HG02981 (cell line): Measurements from ENCODE around the gene DKKL1.

Experiments
- ATAC-seq: cut with Tn5 transposase; IDR thresholded peaks from one replicate; pipeline ENCODE4 v1.9.1; 2021; ENCODE audit warnings: mild to moderate bottlenecking, moderate library complexity; ENCODE audit not compliant: unreplicated experiment

The DKKL1 gene

DNA sequence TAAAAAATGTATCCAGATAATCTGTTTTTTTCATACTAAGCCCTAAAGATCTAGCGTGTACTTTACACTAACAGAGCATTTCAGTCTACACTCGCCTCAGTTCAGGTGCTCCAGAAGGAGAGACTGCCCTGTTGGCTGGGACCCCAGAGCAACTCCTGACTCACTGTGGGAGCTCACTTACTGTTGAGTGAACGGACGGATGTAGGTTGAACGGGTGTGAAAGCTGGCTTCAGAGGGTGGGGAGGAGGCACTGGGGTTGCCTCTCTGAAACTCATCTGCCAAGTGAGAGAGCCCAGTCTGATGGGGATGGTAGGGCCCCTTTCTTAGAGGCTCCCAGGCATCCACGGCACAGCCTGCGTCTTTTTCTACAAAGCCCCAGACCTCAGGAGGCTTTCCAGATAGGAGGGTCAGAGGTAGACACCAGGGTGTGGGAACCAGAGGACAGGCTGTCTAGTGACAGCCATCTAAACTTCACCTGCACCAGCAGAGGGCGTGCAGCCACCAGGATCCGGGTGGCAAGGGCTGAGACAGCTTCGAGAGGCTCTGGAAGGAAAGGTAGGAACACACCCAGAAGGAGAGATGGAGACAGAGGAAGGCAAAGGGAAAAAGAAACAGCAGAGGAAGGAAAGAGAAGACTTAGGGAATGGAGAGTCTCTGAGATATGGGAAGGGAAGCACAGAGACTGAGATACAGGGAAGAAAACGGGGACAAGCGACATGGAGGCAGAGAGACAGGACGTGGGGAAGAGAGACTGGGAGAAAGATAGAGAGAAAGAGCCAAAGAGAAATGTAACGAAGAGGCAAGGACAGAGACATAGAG is 28.1 kb downstream of the DKKL1 start:
- no peak for ATAC-seq

DNA sequence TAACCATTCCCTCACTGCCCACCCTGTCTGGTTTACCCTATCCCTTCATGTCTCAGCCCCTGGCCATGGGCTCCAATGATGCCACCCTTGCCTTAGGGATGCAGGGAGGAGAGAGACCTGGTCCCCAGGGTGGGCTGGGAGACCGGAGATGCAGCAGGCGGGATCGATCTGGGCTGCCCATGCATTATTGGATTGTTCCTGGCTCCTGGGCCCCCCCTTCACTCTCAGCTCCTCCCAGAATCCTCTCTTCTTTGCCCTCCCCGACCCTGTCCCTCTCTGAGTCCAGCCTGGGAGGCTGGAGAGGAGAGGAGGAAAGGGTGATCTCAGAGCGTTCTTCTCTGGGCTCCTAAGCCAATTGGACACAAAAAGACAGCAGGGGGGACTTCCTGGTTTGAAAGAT is 30.2 kb downstream of the DKKL1 start:
- ATAC-seq: no peak

DNA sequence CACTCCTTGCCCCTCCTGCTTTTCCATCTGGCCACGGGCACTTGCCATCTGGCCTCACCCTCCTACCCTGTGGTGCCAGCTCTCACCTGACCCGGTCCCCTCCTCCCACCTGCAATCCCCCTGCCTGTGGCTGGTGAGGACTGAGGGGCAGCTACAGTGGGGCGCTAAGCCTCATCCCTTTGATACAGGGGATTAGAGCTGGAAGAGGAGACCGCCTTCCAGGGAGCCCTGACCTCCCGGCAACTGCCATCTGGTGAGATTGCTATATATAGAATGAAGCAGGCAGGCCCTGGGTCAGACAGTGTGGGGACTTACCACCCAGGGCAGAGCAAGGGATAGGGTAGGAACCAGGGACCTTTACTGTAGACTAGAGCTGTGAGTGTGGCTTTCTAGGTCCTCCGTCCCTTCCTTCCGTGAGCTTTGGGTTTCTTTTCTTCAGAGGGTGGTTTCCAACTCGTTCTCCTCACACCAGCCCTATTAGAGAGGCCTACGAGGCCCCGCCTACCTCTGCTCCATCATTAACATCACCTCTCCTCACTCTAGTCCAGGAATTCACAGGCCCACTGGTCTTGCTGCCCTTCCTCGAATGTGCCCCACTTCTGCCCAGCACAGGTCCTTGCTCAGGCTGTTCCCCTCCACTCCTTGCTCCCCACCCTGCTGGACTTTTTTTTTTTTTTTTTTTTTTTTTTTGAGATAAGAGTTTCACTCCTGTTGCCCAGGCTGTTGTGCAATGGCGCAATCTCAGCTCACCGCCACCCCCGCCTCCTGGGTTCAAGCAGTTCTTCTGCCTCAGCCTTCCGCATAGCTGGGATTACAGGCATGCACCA is 32.1 kb downstream of the DKKL1 start:
- ATAC-seq: no peak

DNA sequence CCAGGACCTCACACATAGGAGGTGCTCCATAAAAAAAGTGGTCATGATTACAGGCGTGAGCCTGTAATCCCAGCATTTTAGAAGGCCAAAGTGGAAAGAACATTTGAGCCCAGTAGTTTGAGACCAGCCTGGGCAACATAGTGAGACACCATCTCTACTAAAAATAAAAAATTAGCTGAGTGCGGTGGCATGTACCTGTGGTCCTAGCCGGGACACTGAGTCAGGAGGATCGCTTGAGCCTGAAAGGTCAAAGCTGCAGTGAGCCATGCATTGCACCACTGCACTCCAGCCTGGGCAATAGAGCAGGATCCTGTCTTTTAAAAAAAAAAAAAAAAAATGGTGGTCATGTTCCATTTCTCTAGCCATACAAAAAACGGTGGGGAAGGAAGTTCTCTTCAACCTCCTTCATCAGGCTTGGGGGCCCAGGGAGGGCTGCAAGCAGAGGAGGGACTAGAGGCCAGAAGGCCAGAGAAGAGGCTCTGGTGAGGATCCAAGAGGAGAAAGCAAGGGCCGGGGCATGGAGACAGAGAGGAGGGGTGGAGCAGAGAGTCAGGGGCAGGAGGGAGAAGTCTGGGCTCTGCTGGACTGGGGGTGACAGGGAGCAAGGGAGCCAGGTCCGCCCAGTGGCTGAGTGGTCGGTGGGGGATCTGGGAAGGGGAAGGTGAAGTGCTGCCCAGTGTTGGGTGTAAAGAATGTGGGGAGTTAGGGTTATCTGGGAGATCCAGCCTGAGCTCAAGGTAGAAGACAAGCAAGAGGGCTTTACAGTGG is 33.2 kb downstream of the DKKL1 start:
- ATAC-seq: no peak

DNA sequence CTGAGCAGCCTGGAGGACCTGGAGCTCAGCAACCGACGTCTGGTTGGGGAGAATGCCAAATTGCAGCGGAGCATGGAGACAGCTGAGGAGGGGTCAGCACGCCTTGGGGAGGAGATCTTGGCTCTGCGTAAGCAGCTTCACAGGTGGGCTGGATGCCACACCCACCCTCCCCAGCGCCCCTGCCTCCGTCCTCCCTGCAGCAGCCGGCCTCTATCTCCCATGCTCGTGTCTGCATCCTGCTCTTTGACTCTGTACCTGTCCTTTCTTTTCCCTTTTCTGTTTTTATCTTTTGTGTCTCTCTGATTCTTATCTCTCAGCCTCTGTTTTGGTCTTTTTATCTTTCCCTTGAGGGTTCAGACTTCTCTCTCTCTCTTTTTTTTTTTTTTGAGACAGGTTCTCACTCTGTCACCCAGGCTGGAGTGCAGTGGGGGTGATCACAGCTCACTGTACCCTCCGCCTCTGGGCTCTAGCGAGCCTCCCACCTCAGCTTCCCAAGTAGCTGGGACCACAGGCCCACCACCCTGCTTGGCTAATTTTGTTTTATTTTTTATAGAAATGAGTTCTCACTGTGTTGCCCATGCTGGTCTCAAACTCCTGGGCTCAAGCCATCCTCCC is 34.4 kb downstream of the DKKL1 start:
- ATAC-seq: no peak

DNA sequence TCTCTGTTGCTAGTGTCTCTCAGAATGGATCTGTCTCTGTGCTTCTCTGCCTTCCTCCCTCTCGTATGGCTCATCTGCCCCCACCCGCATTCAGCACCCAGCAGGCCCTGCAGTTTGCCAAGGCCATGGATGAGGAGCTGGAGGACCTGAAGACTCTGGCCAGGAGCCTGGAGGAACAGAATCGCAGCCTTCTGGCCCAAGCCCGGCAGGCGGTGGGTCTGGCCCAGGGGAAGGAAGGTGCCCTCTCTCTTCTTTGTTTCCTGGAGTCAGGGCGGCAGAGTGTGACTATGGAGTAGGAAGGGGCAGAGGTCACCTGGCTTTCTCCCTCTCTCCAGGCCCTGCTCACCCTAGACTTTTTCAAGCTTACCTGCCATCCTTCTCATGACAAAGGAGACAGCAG is 35.3 kb downstream of the DKKL1 start:
- ATAC-seq: no peak

DNA sequence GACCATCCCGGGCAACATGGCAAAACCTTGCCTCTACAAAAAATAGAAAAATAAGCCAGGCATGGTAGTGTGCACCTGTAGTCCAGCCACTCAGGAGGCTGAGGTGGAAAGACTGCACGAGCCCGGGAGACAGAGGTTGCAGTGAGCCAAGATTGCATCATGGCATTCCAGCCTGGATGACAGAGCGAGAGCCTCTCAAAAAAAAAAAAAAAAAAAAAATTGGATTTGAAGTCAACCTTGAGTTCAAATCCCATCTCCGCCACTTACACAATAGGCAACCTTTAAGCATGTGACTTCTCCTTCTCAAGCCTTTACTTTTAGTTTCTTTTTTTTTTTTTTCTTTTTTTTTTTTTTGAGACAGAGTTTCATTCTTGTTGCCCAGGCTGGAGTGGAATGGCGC is 36.4 kb downstream of the DKKL1 start:
- ATAC-seq: no peak

DNA sequence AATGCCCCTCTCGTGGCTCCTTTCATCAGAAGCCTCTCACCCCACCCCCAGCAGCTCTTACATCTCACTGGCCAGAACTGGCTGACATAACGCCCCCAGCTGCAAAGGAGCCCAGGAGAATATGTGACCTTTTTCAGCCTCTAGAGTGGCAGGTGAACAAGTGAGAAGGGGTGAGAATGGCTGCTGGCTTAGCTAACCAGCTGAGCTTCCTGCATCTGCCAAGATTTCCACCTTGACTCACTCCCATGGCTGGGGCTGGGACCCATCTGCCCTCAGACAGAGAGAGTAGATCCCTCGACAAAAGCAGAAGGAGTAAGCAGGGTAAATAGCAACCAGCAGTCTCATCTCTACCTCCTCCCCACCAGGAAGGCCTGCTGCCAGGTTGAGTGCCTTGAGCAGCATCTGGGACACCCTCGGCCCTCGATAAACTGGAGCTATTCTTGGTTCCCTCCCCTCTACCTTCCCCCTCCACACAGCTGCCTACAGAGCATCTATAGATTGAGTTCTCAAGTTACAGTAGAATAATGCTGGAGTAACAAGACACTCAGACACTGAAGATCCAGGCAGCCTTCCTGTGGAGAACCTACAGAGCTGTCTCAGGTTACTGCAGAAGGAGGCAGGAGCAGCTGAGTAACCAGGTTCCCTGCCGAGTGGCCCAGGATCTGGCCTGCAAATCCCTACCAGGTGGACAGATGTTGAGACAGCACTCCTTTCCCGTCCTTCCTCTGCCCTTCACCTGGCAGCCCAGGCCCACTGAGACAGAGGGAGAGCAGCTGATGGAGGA is 39.9 kb downstream of the DKKL1 start:
- ATAC-seq: no peak

DNA sequence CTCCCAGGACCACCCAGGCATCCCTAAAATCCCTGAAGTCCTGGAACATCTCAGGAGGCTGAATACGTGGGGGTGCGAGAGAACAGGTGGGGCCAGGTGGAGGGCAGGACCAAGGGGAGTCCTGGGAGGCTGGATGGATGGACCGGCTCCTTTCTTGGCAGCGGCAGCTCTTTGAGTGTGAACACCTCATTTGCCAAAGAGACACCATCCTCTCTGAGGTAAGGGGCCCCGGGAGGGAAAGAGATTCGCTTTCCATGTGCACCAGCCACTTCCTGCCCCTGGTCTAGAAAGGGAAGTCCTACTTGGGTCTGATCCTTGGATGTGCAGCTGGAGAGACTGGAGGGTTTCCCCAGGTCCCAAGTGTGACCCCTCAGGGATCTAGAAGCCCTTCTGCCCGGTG is 43.4 kb downstream of the DKKL1 start:
- no peak for ATAC-seq

DNA sequence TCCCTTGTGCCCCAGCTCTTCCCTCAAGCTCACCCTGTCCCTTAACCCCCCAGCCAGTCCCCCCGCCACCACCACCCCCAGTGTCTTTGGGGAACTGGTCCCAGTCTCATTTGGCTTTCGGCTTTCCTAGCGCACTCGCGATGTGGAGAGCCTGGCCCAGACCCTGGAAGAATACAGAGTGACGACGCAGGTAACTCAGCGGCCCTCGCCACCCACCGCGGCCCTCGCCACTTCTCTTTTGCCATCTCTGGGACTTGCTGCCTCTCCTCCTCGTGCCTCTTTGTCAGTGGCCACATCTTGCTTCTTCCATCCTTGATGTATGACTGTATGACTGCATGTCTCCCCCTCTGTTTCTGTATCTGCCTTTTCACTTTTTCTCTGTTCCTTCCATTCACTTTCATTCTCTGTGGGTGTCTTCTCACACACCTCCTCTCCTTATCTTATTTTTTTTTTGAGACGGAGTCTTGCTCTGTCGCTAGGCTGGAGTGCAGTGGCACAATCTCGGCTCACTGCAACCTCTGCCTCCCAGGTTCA is 43.9 kb downstream of the DKKL1 start:
- no peak for ATAC-seq

DNA sequence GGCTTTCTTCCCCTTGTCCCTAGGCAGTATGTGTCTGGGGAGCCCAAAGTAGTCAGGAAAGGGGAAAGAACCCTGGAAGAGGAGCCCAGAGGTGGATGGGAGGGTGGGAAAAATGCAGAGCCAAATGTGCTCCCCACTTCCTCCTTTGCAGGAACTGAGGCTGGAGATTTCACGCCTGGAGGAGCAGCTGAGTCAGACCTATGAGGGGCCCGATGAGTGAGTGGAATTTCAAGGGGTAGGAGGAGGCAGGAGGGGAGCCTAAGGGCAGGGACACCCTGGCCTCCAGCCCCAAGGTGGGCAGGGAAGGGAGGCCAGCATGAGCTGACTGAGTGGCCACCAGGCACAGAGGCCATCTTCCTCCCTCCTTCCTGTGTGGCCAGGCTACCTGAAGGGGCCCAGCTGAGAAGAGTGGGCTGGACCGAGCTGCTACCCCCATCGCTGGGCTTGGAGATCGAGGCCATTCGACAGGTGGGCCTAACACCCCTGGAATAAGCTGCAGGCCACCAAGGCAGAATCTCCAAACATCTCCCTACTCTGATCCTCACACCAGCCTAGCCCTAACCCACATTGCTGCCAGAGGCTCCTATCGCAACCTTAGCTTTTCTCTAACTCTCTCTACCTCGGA is 45.3 kb downstream of the DKKL1 start:
- ATAC-seq: no peak

DNA sequence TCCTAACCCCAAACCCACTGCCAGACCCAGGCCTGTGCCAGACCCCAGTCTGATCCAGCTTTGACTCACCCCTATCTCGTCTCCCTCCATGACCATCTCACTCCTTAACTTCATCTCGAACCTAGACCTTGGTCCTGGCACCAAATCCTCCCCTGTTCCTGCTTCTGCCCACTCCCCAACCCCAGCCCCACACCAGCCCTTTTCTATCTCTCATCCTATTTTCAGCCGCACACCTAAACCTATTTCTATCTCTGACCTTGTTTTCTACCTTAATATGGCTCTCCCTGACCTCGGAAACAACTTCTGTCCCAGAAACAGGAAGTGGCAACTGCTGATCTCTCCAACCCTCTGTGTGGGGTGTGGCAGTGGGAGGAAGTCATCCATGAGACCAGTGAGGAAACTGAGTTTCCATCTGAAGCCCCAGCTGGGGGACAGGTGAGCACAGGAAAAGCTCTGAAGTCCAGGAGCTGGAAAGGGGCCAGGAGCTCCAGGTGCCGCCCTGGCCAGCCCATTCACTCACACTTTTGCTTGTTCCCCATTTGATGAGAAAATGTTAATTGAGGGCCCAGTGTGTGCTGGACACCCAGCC is 45.9 kb downstream of the DKKL1 start:
- no peak for ATAC-seq

DNA sequence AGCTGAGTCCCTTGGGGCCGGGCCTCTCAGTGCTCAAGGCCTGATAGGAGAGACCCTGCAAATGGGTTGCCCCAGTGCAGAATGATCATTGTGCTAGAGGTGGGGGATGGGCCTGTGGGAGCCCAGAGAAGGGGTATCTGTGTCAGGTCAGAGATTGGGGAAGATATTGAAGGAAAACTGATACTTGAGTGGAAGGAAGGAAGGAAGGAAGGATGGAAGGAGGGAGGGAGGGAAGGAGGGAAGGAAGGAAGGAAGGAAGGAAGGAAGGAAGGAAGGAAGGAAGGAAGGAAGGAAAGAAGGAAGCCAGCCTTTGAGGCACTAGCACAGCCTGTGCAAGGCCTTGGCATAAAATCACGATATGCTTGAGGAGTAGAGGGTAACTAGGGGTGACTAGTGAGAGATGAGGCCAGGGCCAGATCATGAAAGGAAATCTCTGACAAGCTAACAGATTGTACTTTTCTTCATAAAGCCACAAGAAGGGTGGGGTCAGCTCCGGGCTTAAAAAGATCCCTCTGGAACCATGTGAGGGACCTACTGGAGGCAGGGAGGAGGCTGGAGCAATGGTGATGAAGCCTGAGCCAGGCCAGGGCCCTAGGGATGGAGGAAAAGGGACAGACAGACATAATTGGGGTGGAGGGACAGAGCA is 48.1 kb downstream of the DKKL1 start:
- ATAC-seq: no peak

DNA sequence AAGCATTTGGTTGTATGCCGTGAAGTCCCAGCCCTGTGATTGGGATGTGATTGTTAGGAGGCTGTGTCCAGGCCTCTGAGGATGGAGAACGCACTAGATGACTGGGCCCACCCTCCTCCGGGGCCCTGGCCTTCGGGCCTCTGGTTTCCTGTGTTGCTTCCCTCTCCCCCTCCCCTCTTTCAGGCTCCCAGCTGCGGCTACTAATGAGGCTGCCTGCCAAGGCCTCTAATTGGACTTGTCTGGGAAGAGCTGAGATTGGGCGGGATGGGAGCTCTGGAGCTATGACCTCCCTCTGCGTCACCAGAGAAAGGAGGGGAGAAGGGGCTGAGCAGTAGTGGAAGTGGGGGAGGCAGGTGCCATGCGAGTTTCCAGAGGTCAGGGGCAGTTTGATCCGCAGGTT is 49.7 kb downstream of the DKKL1 start:
- ATAC-seq: no peak

DNA sequence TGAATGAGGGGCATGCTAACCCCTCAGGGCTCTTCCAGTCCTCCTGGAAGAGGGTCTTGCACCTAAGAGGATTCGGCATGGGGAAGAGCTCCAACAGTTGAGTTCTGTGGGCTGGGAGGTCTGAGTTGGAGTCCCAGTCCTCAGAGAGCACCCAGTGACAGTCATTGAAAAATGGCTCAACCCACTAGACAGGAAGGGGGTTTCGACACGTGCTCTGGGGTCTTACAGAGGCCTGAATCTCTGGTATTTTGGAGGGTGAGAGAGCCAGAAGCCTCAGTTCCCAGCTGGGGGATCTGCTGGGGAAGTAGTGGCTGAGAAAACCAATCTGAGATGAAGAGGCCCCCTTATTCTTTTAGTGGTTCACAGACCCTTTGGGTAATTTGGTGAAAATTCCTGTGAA is 50.6 kb downstream of the DKKL1 start:
- ATAC-seq: no peak

DNA sequence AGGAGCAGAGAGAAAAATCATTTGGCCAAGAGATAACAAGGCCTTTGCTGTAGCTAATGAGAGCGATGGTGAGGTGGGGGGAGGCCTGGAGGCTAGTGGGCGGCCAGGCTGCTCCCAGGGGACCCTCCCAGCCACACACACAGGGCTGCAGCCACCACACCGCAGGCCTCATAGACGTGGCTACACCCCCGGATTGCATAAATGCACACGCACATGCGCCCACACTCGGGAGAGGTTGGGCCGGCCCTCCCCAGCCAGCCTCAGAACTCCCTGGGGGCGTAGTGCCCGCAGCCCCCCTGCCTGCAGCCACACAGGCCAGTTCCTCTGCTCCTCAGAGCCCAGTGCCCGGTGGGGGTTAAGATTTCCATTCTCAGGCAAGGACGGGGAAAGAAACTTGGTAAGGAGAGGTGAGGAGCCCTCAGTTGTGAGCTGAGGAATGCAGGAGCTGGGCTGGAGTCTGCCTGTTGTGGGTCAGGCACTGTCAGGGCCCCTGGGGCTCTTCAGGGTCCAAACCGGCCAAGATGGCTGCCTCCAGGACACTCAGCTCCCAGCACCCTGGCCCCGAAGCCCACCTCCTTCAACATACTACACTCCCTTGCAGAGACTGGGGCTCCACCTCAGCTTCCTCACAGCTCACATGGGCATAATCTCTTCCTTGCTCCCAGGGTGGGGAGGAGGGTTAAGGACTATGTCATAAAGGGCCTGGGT is 51.6 kb downstream of the DKKL1 start:
- no peak for ATAC-seq

DNA sequence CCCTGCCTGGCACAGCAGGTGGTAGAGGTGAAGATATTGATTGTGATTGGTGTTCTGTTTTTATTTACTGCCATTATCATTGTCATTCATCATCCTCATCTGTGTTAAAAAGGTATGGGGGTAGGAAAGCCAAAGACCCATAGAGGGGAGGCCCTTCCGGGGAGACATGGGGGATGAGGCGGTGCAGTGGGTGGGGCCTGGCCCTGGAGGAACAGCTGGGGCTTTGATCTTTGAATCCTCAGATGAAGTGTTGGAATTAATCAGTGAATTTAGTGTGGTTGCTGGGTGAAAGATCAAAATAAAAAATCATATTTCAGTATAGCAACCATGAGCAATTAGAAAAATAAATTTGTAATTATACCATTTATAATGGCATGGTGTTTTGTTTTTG is 52.1 kb downstream of the DKKL1 start:
- ATAC-seq: no peak

DNA sequence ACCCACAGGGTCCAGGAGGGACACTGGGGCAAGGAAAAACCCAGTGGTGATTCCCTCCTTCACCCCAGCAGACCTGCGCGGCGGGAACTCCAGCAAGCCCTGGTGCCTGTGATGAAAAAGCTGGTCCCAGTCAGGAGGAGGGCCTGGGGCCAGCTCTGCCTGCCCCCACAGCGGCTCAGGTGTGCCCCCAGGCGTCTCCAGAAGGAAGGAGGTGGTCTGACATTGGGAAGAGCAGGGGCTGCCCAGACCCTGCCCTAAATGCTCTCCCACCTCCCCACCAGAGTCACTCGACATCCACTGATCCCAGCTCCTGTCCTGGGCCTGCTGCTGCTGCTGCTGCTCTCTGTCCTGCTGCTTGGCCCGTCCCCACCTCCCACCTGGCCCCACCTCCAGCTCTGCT is 53.4 kb downstream of the DKKL1 start:
- ATAC-seq: no peak
